GM19463 (cell line): Measurements from ENCODE around the gene AADACL2.

Experiments used
- ATAC-seq: cut with Tn5 transposase; IDR thresholded peaks from one replicate; pipeline ENCODE4 v1.9.1; 2021; ENCODE audit warnings: mild to moderate bottlenecking, moderate library complexity; ENCODE audit not compliant: unreplicated experiment

Gene AADACL2, protein sequence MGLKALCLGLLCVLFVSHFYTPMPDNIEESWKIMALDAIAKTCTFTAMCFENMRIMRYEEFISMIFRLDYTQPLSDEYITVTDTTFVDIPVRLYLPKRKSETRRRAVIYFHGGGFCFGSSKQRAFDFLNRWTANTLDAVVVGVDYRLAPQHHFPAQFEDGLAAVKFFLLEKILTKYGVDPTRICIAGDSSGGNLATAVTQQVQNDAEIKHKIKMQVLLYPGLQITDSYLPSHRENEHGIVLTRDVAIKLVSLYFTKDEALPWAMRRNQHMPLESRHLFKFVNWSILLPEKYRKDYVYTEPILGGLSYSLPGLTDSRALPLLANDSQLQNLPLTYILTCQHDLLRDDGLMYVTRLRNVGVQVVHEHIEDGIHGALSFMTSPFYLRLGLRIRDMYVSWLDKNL

DNA sequence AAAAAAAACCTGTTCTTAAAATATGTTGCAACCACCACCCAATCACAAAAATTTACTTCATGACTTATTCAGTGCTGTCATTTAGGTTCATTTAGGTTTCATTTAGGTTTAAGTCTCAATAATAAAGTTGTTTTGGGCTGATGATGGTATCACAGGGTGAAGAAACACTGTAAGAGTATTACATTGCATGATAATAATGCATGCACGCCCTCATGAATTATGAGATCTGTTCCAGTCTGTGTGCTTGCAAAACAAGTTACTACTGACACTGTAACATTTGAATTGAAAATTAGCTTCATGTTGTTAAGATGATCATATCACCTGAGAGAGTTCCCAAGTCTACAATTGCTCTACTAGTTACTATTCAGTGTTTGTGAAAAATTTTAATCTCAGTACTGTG, at the start of gene AADACL2:
Gene AADACL2, plus strand, starts transcription at position 315 of the 400 bp plus-strand sequence. CDS start 109 bp downstream, outside the sequence.
- no peak for ATAC-seq

DNA sequence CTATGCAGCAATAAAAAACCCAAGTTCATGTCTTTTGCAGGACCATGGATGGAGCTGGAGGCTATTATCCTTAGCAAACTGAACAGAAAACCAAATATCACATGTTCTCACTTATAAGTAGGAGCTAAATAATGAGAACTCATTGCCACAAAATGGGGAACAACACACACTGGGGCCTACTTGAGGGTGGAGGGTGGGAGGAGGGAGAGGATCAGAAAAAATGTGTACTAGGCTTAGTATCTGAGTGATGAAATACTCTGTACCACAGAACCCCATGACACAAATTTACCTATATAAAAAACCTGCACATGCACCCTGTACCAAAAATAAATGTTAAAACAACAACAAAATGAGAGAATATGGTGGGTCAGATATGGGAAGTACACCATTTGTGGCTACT, 49.6 kb upstream of the AADACL2 start:
- ATAC-seq, result no peak

DNA sequence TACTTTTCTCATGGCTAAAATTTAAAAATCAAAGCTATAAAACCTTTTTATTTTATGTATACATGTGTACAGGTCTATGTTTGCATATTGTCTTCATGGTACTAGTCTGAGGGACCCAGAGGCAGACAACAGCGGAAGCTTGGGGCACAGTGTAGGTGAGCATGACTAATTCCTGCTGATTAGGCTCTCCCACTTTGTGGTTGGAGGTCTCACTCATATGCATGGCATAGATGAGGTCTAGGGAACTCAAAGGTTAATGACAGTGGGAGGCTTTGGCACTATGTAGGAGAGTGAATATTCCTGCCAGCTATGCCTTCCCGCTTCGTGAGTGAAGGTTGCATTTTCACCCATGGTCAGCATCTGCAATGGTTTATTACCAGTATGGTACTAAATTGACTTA, 47.5 kb upstream of the AADACL2 start:
- ATAC-seq, result no peak

DNA sequence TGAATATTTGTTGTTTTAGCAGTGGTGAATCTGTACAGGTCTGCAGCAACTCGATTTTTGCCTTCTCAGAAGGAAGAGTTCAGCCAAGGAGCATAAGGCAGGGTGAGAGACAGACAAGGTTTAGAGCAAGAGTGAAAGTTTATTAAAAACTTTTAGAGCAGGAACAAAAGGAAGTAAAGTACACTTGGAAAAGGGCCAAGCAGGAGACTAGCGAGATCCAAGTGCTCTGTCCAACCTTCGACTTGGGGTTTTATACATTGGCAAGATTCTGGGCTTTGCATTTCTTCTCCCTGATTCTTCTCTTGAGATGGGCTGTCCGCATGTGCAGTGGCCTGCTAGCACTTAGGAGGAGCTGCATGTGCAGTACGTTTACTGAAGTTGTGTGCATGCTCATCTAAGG, 46.7 kb upstream of the AADACL2 start:
- ATAC-seq, result no peak

DNA sequence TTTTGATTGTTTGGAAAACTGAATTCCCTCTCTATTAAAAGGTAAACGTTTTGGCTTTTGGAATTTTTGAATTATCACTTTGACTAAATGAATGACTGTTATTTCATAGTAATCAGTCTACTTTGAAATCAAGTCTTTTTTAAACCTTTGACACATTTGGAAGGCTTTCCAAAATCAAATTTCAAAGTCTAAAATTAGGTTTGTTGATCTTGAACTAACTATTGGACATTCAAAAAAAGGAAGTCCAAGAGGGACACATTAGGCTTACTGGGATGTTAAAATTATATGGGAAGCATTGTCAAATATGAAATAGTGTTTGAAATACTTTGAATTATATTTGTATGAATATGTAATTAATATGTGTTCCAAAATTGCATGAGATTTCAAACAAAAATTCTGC, 45.2 kb upstream of the AADACL2 start:
- ATAC-seq, result no peak

DNA sequence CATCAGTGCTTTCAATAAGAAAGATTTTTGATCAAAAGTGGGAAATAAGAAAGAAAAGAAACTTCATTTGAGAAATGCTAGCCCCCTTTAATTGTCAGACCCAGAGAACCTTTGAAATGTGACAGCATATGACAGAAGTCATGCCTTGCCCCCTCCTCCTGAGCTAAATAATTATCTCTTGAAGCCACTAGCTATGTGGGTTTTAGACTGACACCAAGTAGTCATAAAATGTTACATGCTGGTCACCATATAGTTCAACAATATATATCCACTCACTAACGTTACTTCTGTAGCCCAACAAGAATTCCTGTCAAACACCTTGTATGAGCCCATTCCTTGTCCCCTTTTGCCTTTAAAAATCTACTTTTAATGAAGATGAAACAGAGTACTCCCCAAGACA, 43.1 kb upstream of the AADACL2 start:
- ATAC-seq, result no peak

DNA sequence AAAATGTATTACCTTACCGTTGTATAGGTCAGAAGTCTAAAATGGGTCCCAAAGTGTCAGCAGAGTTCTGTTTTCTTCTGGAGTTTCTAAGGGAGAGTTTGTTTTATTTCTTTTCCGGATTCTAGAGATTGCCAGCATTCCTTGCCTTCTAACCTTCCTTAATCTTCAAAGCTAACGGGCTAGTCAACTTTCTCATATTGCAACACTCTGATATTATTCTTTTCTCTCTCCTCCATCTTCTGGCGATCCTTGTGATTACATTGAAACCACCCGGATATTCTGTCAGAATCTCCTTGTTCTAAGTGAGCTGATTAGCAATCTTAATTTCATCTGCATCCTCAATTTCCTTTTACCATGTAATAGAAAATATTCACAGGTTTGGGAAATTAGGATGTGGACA, 36.2 kb upstream of the AADACL2 start:
- no peak for ATAC-seq

DNA sequence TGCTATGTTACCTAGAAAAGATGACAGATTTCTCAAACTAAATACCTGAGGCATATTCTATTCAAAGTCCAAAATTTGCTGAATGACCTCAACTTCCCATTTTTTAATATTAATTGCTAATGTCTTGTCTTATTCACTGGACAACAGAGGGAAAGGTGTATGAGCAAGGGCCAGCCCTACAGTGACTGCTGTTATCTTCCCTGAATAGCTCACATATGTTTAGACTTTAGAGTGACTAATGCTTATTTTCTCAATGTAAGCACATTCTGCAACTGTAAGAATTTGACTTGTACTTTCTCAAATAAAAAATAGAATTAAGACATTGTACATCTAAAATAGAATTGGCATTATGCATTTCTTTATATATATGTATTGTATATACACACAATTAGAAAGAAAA, 26.5 kb upstream of the AADACL2 start:
- ATAC-seq, result no peak

DNA sequence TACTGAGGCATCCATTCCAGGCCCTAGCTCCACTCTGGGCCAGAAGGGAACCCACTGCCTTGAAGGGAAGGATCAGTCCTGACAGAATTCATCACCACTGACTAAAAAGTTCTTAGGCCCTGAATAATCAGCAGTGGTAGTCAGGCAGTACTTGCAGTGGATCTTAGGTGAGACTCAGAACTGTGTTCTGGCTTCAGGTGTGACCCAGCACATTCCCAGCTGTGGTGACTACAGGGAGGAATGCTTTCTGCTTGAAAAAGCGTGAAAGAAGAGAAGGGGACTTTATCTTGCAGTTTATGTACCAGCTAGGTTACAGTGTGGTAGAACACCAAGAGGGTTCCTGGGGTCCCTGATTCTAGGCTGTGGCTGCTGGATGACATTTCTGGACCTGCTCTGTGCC, 24.9 kb upstream of the AADACL2 start:
- ATAC-seq, result no peak

DNA sequence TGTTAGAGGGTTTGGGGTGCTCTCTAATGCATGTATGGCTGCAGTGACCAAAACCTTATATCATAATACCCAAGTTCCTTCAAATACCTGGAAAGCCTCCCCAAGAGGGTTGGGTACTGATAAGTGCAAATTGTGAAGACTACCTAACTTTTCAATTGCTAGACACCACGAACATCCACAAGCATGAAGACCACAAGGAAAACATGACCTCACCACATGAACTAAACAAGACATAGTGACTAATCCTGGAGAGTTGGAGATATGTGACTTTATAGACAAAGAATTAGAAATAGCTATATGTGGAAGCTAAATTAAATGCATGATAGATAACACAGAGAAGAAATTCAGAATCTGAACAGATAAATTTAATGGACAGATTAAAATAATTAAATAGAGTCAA, 23.9 kb upstream of the AADACL2 start:
- ATAC-seq, result no peak

DNA sequence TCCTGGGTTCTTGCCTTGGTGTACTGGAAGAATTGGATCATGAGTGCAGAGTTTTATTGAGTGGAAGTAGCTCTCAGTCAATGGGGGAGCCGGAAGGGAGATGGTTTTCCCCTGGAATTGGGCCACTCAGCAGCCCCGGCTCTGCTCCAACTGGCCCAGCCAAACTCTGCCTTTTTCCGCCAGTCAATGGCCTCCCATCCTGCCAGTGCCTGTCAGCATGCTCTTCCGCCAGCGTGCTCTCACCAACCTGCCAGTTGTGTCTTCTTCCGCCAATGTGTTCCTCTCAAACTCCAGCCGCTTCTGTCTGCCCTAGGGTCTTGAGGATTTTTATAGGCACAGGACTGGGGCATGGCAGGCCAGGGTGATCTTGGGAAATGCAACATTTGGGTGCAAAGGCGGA, 12.4 kb upstream of the AADACL2 start:
- no peak for ATAC-seq

DNA sequence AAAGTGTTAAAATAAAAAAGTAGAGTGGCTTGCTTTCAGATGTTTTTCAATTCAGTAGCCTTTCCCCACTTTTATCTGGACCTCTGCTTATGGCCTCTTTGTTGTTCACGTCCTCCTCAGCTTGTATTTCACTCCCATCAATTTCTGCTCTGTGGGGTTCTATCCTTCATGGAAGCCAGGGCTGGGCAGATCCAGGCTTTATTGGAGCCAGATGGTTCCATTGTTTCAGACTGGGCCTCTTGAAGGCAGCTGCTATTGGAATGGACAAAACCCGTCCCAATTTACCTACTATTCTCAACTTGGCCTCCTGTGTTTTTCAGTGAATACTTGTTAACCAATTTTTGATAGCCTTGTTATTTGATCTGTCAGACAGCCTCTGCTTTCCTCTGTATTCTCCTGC, 10.9 kb upstream of the AADACL2 start:
- no peak for ATAC-seq

DNA sequence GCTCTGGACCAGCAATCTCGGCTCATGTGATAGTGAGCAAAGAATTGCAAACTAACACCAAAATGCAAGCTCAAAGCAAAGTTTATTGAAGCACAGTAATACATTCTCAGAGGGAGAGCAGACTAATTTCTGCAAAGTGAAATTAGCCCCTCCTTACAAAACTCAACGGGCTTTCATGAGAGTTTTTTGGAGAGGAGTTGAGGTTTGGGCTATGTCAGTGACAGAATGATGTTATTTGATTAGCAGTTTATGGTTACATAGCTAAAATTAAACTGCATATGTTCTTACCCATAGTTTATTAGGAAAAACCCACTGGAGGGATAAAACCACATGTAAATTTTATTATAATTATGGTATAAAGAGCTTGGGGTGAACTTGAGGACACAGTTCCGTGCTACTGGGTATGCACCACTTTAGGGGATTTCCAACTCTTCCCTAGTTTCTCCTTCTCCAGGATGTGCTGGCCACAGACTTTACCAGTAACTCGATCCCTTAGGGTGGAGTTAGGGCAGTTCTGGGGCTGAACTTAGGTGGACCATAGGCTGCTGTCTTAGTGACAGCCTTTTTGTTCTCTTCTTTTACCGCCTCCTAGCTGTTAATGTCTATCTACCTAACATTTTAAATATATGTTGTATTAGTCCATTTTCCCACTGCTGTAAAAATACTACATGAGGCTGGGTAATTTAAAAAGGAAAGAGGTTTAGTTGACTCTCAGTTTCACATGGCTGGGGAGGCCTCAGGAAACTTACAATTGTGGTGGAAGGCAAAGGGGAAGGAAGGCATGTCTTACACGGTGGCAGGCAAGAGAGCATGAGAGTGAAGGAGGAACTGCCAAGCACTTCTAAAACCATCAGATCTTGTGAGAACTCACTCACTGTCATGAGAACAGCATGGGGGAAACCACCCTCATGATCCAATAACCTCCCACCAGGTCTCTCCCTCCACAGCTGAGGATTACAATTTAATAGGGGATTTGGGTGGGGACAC, 8.9 kb upstream of the AADACL2 start:
- ATAC-seq, result no peak

DNA sequence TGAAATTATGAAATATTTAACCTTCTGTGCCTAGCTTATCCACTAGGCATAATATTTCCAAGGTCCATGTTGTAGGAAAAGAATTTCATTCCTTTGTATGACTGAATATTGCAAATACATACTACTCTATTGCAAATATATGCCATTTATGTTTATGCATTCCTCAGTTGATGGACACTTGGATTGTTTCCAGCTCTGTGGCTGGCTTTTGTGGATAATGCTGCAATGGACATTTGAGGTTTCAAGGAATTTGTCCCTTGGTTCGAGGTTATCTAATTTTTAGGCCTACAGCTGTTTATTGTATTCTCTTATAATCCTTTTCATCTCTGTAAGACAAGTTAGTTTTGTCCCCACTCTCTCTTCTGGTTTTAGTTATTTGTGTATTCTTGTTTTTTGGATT, 7.7 kb upstream of the AADACL2 start:
- no peak for ATAC-seq

DNA sequence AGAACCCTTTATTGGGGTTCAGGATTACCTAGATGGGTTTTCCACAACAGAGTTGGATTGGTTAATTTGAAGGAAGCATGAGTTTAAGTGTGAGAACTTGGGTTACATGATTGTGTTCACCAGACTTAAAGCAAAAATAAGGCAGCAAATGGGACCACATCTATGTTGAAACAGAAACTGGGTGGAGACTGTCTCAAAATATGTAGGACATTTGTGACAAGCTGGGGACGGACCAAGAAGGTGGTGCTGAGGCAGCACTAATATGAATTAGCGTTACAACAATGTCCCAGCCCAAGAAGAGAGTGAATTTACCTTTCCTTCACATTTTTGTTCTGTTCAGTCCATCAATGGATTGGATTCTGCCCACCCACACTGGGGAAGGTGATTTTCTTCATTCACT, 866 bp upstream of the AADACL2 start:
- ATAC-seq, result no peak

DNA sequence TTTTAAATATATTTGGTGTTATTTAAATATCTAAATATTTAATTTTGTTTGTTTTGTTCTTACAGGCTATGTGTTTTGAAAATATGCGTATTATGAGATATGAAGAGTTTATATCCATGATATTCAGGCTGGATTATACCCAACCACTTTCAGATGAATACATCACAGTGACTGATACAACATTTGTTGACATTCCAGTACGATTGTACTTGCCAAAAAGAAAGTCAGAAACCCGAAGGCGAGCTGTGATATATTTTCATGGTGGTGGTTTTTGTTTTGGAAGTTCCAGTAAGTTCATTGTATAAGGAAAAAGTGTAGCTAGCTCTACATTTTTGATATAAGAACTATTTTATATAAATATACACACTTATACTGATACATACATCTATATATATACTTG, 6.9 kb downstream of the AADACL2 start:
- ATAC-seq, result no peak

DNA sequence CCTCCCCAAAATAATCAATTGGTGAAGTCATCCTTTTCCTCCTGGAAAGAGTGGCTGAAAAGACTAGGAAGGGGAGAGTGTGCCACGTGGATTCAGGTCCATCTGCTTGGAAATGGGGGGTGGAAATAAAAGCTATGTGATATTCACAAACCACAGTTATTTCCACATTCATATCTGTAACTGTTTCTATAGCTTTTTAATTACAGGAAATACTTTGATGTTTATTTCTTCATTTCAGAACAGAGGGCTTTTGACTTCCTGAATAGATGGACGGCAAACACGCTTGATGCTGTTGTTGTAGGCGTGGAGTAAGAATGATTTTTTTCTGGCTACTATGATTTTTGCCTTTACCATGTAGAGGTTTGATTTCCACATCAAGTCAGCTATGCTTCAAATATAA, 10.1 kb downstream of the AADACL2 start:
- ATAC-seq, result no peak

DNA sequence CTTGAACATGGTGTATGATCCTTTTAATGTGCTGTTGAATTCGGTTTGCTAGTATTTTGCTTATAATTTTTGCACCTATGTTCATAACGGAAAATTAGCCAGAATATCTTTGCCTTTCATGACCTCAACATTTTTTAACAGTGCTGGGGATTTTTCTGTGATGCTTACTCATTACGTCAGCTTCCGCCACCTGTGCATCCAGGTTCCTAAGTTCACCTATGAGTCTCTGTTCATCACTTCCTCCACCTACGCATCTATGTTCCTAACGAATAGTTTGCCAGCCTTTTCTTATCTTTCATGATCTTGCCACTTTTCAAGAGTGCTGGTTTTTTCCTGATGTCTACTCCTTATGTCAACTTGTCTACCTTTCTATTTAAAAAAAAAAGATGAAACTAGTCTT, 16.5 kb downstream of the AADACL2 start:
- no peak for ATAC-seq

DNA sequence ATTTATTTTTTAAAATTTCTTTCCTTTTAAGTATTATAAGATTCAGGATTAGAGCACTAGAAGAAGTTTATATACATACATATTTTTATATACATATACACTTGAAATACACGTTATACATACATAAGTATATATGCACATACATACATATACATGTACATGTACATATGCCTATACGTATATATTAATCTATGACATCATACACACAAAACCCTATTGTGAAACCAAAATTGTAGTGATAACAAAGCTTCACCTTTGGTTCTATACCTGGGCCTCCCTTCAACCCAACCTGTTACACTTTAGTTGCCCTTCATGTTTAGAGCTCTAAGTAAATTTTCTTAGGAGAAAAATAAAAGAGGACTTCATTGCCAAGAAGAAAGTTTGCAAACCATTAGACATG, 17.0 kb downstream of the AADACL2 start:
- ATAC-seq, result no peak

DNA sequence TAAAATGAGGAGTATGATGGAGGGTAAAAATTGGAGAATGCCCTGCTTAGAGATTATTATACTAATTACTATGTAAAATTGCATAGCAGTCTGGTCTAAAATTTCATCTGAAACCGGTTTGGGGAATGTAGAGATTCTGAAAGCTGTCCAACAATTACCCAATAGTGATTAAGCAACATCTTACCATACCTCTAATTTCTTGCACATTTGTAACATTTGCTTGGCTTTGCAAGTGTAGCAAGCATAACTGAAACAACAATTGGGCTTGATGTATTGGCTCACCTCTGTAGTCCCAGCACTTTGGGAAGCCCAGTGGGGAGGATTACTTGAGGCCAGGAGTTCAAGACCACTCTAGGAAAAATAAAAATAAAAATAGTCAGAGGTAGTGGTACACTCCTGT, 17.4 kb downstream of the AADACL2 start:
- no peak for ATAC-seq

DNA sequence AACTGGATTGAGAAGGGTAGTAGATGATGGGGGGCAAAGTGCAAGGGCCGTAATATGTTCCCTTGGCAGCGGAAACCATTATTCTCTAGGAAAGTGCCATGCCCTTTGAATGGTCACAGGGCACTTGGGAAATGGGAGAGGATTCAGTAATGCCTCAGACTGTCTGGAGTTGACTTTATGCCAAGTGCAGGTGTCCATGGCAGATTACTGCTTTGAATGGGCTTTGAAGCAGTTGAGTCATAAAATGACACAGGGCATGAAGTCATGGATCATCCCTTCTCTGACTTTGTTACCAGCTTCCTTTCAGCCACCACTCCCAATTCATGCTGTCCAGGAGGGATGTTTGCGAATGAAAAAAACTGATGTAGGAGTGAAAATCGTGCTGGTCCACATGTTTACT, 20.1 kb downstream of the AADACL2 start:
- ATAC-seq, result no peak

DNA sequence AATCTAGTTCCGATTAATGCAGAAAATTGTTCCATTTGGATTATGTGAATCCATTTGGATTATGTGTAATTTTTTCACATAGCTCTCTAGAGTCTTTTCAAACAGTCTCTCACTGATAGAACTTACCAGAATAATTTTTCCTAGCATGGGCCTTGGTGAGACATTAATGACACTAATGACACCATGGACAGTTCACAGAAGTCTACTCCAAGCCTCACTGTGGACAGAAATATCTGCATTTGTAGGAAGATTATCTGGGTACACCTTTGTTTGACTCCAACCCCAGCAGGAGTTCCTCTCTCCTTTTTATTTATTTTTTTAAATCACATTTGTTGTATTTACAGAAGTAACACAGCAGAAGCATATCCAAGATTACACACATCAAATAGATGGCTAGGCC, 27.9 kb downstream of the AADACL2 start:
- ATAC-seq, result no peak
